ENCODE data around the gene GUCA2A.
"Not testable (repeated sequence)": the region's sequence is repeated elsewhere in the genome, so short reads cannot be mapped to it uniquely, and the experiment has no call there.

GUCA2A gene

GRCh38 chr1:42164551-42165420 is at the start of gene GUCA2A:
GUCA2A (minus strand) TSS chr1:42164745; CDS start chr1:42164712, 33 bp downstream.
- no peak for DNase-seq

GRCh38 chr1:42211224-42211623 is 46.7 kb upstream of the GUCA2A start:
- DNase-seq = no peak

GRCh38 chr1:42210421-42211133 is 46.0 kb upstream of the GUCA2A start:
- no peak for DNase-seq

- no peak for DNase-seq
Measured at GRCh38 chr1:42209526-42210251, 45.1 kb upstream of the GUCA2A start.

- not testable (repeated sequence) for DNase-seq
Measured at GRCh38 chr1:42206930-42207329, 42.4 kb upstream of the GUCA2A start.

GRCh38 chr1:42206164-42206563 is 41.6 kb upstream of the GUCA2A start:
- no peak for DNase-seq

GRCh38 chr1:42201986-42202385 is 37.4 kb upstream of the GUCA2A start:
- no peak for DNase-seq

GRCh38 chr1:42198251-42198650 is 33.7 kb upstream of the GUCA2A start:
- no peak for DNase-seq

GRCh38 chr1:42195841-42196240 is 31.3 kb upstream of the GUCA2A start:
- no peak for DNase-seq

GRCh38 chr1:42192106-42192505 is 27.6 kb upstream of the GUCA2A start:
- no peak for DNase-seq

- no peak for DNase-seq
Measured at GRCh38 chr1:42191319-42191718, 26.8 kb upstream of the GUCA2A start.

GRCh38 chr1:42189931-42190853 is 25.6 kb upstream of the GUCA2A start:
- no peak for DNase-seq

GRCh38 chr1:42186152-42186551 is 21.6 kb upstream of the GUCA2A start:
- no peak for DNase-seq

GRCh38 chr1:42184616-42185015 is 20.1 kb upstream of the GUCA2A start:
- DNase-seq = no peak

GRCh38 chr1:42183957-42184268 is 19.4 kb upstream of the GUCA2A start:
- DNase-seq = no peak

- DNase-seq = no peak
Measured at GRCh38 chr1:42183210-42183956, 18.8 kb upstream of the GUCA2A start.

- DNase-seq = no peak
Measured at GRCh38 chr1:42181687-42182086, 17.1 kb upstream of the GUCA2A start.

- no peak for DNase-seq
Measured at GRCh38 chr1:42179900-42180329, 15.4 kb upstream of the GUCA2A start.

GRCh38 chr1:42179275-42179674 is 14.7 kb upstream of the GUCA2A start:
- DNase-seq = no peak

GRCh38 chr1:42178249-42178648 is 13.7 kb upstream of the GUCA2A start:
- DNase-seq = no peak

GRCh38 chr1:42177541-42177981 is 13.0 kb upstream of the GUCA2A start:
- DNase-seq = no peak

Data from stimulated activated CD4-positive, alpha-beta T cell treated with anti-CD3 and anti-CD28 coated beads, Interleukin-1b, Interleukin-23, amount 100 ng/mL, for 48 hours (primary cell).